T-helper 2 cell (primary cell): ENCODE measurements around the gene RBBP8.
"Not testable (repeated sequence)": the region's sequence is repeated elsewhere in the genome, so short reads cannot be mapped to it uniquely, and the experiment has no call there.

Experiments used
- DNase-seq, 5 experiments: peaks; one replicate each; pipeline versions ENCODE4 v3.0.0 to v3.0.0-alpha.2; 2012 to 2022

RBBP8 gene

GRCh38 chr18:22946217-22946616, 13.1 kb downstream of the RBBP8 start:
- DNase-seq: no peak

GRCh38 chr18:22946846-22947245, 13.7 kb downstream of the RBBP8 start:
- DNase-seq: no peak

- no peak for DNase-seq
Measured at GRCh38 chr18:22951823-22952222, 18.7 kb downstream of the RBBP8 start.

- DNase-seq: no peak
Measured at GRCh38 chr18:22952525-22952924, 19.4 kb downstream of the RBBP8 start.

- not testable (repeated sequence) for DNase-seq
Measured at GRCh38 chr18:22953982-22954381, 20.9 kb downstream of the RBBP8 start.

- no peak for DNase-seq
Measured at GRCh38 chr18:22956226-22956625, 23.1 kb downstream of the RBBP8 start.

- no peak for DNase-seq
Measured at GRCh38 chr18:22961156-22961555, 28.0 kb downstream of the RBBP8 start.

GRCh38 chr18:22962004-22962403, 28.9 kb downstream of the RBBP8 start:
- no peak for DNase-seq

GRCh38 chr18:22964116-22964515, 31.0 kb downstream of the RBBP8 start:
- DNase-seq: no peak

GRCh38 chr18:22964722-22965121, 31.6 kb downstream of the RBBP8 start:
- DNase-seq: no peak

- DNase-seq: no peak
Measured at GRCh38 chr18:22971038-22971437, 37.9 kb downstream of the RBBP8 start.

GRCh38 chr18:22974001-22974400, 40.9 kb downstream of the RBBP8 start:
- DNase-seq: no peak

- DNase-seq: no peak
Measured at GRCh38 chr18:22974707-22975106, 41.6 kb downstream of the RBBP8 start.

GRCh38 chr18:22975508-22975907, 42.4 kb downstream of the RBBP8 start:
- no peak for DNase-seq

- peak in 1 of 5 experiments; percentile 71 for DNase-seq
Measured at GRCh38 chr18:22977847-22978701, 44.9 kb downstream of the RBBP8 start.

GRCh38 chr18:22980394-22980793, 47.3 kb downstream of the RBBP8 start:
- DNase-seq: no peak

- DNase-seq: no peak
Measured at GRCh38 chr18:22981274-22982133, 48.4 kb downstream of the RBBP8 start.

- peak in 2 of 5 experiments; percentile 6 to 43 for DNase-seq
Measured at GRCh38 chr18:22983175-22983574, 50.0 kb downstream of the RBBP8 start.

- no peak for DNase-seq
Measured at GRCh38 chr18:22985250-22985649, 52.1 kb downstream of the RBBP8 start.

GRCh38 chr18:22987547-22988189, 54.5 kb downstream of the RBBP8 start:
- no peak for DNase-seq

- DNase-seq: no peak
Measured at GRCh38 chr18:22988208-22988607, 55.1 kb downstream of the RBBP8 start.

GRCh38 chr18:22998344-22998743, 65.2 kb downstream of the RBBP8 start:
- no peak for DNase-seq

- DNase-seq: no peak
Measured at GRCh38 chr18:22999212-22999611, 66.1 kb downstream of the RBBP8 start.
